Mesenchymal stem cell (in vitro differentiated cells and primary cell): ENCODE results near the gene ABHD17B.

Source experiments
- DNase-seq: peaks from one replicate; pipeline ENCODE4 v3.0.0-alpha.2; 2013
- H2AFZ ChIP-seq: one replicate; pipeline ENCODE4 v1.6.1; 2013; ENCODE audit warnings: low read depth, mild to moderate bottlenecking, control low read depth, inconsistent platforms, low read length, moderate library complexity
- H2AK5ac ChIP-seq: 2 replicates; pipeline ENCODE4 v1.6.1; 2013; ENCODE audit warnings: low read length, moderate library complexity, mild to moderate bottlenecking, inconsistent platforms; ENCODE audit not compliant: severe bottlenecking
- H2BK120ac ChIP-seq: one replicate; pipeline ENCODE4 v1.6.1; 2013; ENCODE audit warnings: low read depth, mild to moderate bottlenecking, inconsistent platforms, low read length, moderate library complexity
- H2BK12ac ChIP-seq, 2 experiments: one replicate each; pipeline ENCODE4 v1.6.1; 2013; ENCODE audit warnings: inconsistent platforms in 2 of 2, low read length in 2 of 2, mild to moderate bottlenecking in 2 of 2, moderate library complexity in 2 of 2, control low read depth in 1 of 2
- H2BK15ac ChIP-seq: one replicate; pipeline ENCODE4 v1.6.1; 2013; ENCODE audit warnings: mild to moderate bottlenecking, low read depth, inconsistent platforms; ENCODE audit not compliant: poor library complexity, severe bottlenecking
- H2BK5ac ChIP-seq: 2 replicates; pipeline ENCODE4 v1.6.1; 2013; ENCODE audit warnings: low read depth, mild to moderate bottlenecking, low read length, control low read depth, inconsistent platforms; ENCODE audit not compliant: poor library complexity, severe bottlenecking
- H3K14ac ChIP-seq, 2 experiments: one replicate each; pipeline ENCODE4 v1.6.1; 2013; ENCODE audit warnings: inconsistent platforms in 2 of 2, low read length in 2 of 2, control low read depth in 1 of 2, mild to moderate bottlenecking in 1 of 2, moderate library complexity in 1 of 2
- H3K18ac ChIP-seq, 2 experiments: one replicate each; pipeline ENCODE4 v1.6.1; 2013; ENCODE audit warnings: inconsistent platforms in 2 of 2, low read length in 2 of 2, control low read depth in 1 of 2, low read depth in 1 of 2, mild to moderate bottlenecking in 1 of 2
- H3K23ac ChIP-seq, 2 experiments: one replicate each; pipeline ENCODE4 v1.6.1; 2013; ENCODE audit warnings: inconsistent platforms in 2 of 2, low read length in 2 of 2, mild to moderate bottlenecking in 2 of 2, moderate library complexity in 2 of 2, control low read depth in 1 of 2
- H3K27ac ChIP-seq: 2 replicates; pipeline ENCODE4 v1.5.1; 2013; ENCODE audit warnings: mild to moderate bottlenecking, moderate library complexity, low read length, control low read depth, inconsistent platforms; ENCODE audit not compliant: poor library complexity, severe bottlenecking
- H3K27me3 ChIP-seq, 2 experiments: 2 replicates each; pipeline versions ENCODE4 v1.6.1 to v1.7.0; 2013; ENCODE audit warnings: low read length in 2 of 2, mild to moderate bottlenecking in 2 of 2, moderate library complexity in 2 of 2, control low read depth in 1 of 2, inconsistent platforms in 1 of 2; ENCODE audit not compliant: control insufficient read depth in 1 of 2, insufficient read depth in 1 of 2
- H3K36me3 ChIP-seq, 2 experiments: 2 replicates each; pipeline versions ENCODE4 v1.6.1 to v1.7.0; 2013; ENCODE audit warnings: low read length in 2 of 2, control low read depth in 1 of 2, inconsistent platforms in 1 of 2, low read depth in 1 of 2, mild to moderate bottlenecking in 1 of 2; ENCODE audit not compliant: insufficient read depth in 2 of 2, control insufficient read depth in 1 of 2
- H3K4ac ChIP-seq, 2 experiments: one replicate each; pipeline ENCODE4 v1.6.1; 2013; ENCODE audit warnings: inconsistent platforms in 2 of 2, low read length in 2 of 2, mild to moderate bottlenecking in 2 of 2, moderate library complexity in 2 of 2, control low read depth in 1 of 2, low read depth in 1 of 2
- H3K4me1 ChIP-seq: 2 replicates; pipeline ENCODE4 v1.6.1; 2013; ENCODE audit warnings: low read depth, low read length, control low read depth; ENCODE audit not compliant: control insufficient read depth, insufficient read depth
- H3K4me2 ChIP-seq: 2 replicates; pipeline ENCODE4 v1.6.1; 2013; ENCODE audit warnings: low read length, mild to moderate bottlenecking, inconsistent platforms; ENCODE audit not compliant: poor library complexity, severe bottlenecking
- H3K4me3 ChIP-seq, 2 experiments: 2 replicates each; pipeline versions ENCODE4 v1.5.1 to v1.7.0; 2013; ENCODE audit warnings: low read length in 2 of 2, mild to moderate bottlenecking in 2 of 2, control low read depth in 1 of 2, low read depth in 1 of 2; ENCODE audit not compliant: insufficient read depth in 1 of 2
- H3K79me1 ChIP-seq: replicated peaks from 2 replicates; pipeline ENCODE4 v1.6.1; 2013; ENCODE audit warnings: mild to moderate bottlenecking, control low read depth, low read length, inconsistent platforms; ENCODE audit not compliant: poor library complexity, severe bottlenecking
- H3K9ac ChIP-seq: 2 replicates; pipeline ENCODE4 v1.7.0; 2013; ENCODE audit warnings: mild to moderate bottlenecking, low read length, moderate library complexity
- H3K9me3 ChIP-seq: 2 replicates; pipeline ENCODE4 v1.7.0; 2013; ENCODE audit warnings: mild to moderate bottlenecking, low read length; ENCODE audit not compliant: control insufficient read depth
- H4K8ac ChIP-seq: one replicate; pipeline ENCODE4 v1.6.1; 2013; ENCODE audit warnings: inconsistent platforms, mild to moderate bottlenecking, low read length, moderate library complexity
- H4K91ac ChIP-seq: one replicate; pipeline ENCODE4 v1.6.1; 2013; ENCODE audit warnings: mild to moderate bottlenecking, low read length, inconsistent platforms
- WGBS: methylation state at CpG from one replicate; pipeline ENCODE4 v1.1.7; 2013; ENCODE audit warnings: mixed read lengths; 5-methylcytosine and 5-hydroxymethylcytosine counted together

ABHD17B gene

DNA sequence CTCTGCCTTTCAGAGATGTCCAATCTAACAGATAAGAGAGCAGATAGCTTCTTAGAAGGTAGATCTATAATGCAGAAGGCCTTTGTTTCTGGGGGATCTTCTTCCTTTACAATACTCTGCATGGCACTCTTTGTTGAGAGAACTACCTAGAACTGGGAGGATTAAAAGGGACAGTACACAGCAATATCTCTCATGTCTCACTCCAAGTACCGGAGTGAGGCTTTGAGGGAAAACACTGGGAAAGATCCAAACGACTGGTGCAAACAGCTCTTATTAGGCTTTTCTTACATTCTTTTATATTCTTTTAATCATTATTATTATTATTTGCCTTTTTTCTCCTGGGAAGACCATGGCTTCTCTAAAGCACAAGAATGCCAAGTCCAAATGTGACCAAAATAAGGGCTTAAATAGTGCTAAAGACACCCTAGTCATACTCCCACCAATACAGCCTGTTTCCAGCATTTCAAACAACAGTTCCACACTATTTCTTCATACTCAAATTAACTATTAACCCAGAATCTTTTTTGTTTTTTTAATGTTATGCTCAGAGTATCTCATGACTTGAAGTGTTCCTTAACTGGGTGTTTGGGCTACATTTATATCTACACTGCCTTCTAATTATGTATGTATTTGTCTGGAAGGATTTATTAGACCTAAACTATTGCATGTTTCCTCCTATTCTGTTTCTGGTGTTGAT is 52.7 kb downstream of the ABHD17B start:
- peaks cover 3% of the 10 kb centered on the region for H3K79me1 ChIP-seq
- no peak overlapping the region for H2AK5ac ChIP-seq
- no peaks in the 10 kb centered on the region for H3K27me3 ChIP-seq
- no peak overlapping the region for H2BK120ac ChIP-seq
- no peak overlapping the region for H3K18ac ChIP-seq
- no peak for DNase-seq
- H3K9ac ChIP-seq = no peak overlapping the region
- H3K4me1 ChIP-seq = no peaks in the 10 kb centered on the region
- no peak overlapping the region for H3K14ac ChIP-seq
- H3K9me3 ChIP-seq = peaks cover 45% of the 10 kb centered on the region
- H3K23ac ChIP-seq = no peak overlapping the region
- H3K4me3 ChIP-seq = peak overlapping the region in 1 of 2 experiments; percentile 18
- H2AFZ ChIP-seq = no peak overlapping the region
- H3K4me2 ChIP-seq = no peak overlapping the region
- no peak overlapping the region for H2BK12ac ChIP-seq
- 75% methylated on average over 1 of the region's 2 CpGs for WGBS
- no peak overlapping the region for H3K4ac ChIP-seq
- H3K27ac ChIP-seq = no peak overlapping the region
- no peak overlapping the region for H4K8ac ChIP-seq
- no peak overlapping the region for H2BK5ac ChIP-seq
- H4K91ac ChIP-seq = no peak overlapping the region
- no peak overlapping the region for H2BK15ac ChIP-seq
- H3K36me3 ChIP-seq = peaks cover 0 to 19% of the 10 kb centered on the region in 2 experiments

DNA sequence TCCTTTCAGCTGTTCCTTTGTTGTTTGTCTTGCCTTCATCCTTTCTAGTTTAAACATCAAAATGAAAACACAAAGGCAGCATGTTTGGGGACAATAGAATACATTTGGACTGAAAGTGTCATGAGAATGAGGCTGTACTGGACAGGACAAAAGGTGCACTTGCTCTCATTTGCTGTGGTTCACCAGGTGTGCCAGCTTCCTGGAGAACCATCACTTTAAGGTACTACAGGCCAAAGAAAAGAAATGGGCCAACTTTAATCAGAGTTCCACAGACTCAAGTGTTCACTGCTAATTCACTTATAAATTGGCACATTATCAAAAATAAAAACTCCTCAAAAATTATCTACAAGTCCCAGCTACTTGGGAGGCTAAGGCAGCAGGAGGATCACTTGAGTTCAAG is 53.8 kb downstream of the ABHD17B start:
- no peak overlapping the region for H2AK5ac ChIP-seq
- H3K14ac ChIP-seq = no peak overlapping the region

DNA sequence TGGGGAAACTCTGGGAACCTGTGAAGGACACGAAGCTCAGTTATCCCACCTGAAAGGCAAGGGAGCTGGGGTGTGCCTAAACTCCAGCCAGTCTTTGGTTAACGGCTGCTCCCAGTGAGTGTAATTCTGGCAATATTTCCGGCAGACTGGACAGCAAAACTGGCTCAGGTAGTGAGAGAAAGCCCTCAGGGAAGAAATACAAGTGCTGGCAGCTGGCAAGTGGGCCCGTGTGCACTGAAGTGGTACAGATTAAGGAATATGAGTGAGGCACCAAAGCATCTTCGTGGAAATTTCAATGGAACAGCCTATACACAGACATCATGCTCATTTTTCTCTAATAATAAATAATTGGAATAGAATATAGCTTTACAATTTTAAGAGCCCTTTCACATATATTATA is 56.2 kb downstream of the ABHD17B start:
- H2BK15ac ChIP-seq = no peak overlapping the region
- peaks cover 21% of the 10 kb centered on the region for H3K9me3 ChIP-seq
- H4K91ac ChIP-seq = no peak overlapping the region
- H4K8ac ChIP-seq = no peak overlapping the region
- no peaks in the 10 kb centered on the region for H3K27me3 ChIP-seq
- no peak for DNase-seq
- no peak overlapping the region for H2BK5ac ChIP-seq
- H2AK5ac ChIP-seq = no peak overlapping the region
- 96% methylated on average over 3 of the region's 5 CpGs for WGBS
- peaks cover 0 to 3% of the 10 kb centered on the region in 2 experiments for H3K36me3 ChIP-seq
- H2BK12ac ChIP-seq = no peak overlapping the region
- H2AFZ ChIP-seq = no peak overlapping the region
- no peak overlapping the region for H3K23ac ChIP-seq
- no peak overlapping the region for H2BK120ac ChIP-seq
- H3K4me1 ChIP-seq = no peaks in the 10 kb centered on the region
- no peak overlapping the region for H3K4me2 ChIP-seq
- H3K18ac ChIP-seq = no peak overlapping the region
- H3K14ac ChIP-seq = no peak overlapping the region
- no peak overlapping the region for H3K9ac ChIP-seq
- H3K79me1 ChIP-seq = peaks cover 3% of the 10 kb centered on the region
- no peak overlapping the region for H3K4ac ChIP-seq
- H3K4me3 ChIP-seq = no peak overlapping the region
- H3K27ac ChIP-seq = no peak overlapping the region

More for the DNA sequence above, 53.8 kb downstream of the ABHD17B start:
- Histone ChIP-seq H3K4me2 (no peak overlapping the region), H3K27ac (no peak overlapping the region), H3K9me3 (peaks cover 44% of the 10 kb centered on the region), H3K27me3 (no peaks in the 10 kb centered on the region), H4K91ac (no peak overlapping the region), H2BK15ac (no peak overlapping the region), H2BK5ac (no peak overlapping the region), H2BK120ac (no peak overlapping the region), H3K4me1 (no peaks in the 10 kb centered on the region), H3K4me3 (no peak overlapping the region), H3K9ac (no peak overlapping the region), H4K8ac (no peak overlapping the region), H2BK12ac (no peak overlapping the region), H3K79me1 (peaks cover 3% of the 10 kb centered on the region), H3K4ac (no peak overlapping the region), H3K18ac (no peak overlapping the region), H2AFZ (no peak overlapping the region), H3K23ac (no peak overlapping the region), H3K36me3 (peaks cover 0 to 16% of the 10 kb centered on the region in 2 experiments)
- no peak for DNase-seq

DNA sequence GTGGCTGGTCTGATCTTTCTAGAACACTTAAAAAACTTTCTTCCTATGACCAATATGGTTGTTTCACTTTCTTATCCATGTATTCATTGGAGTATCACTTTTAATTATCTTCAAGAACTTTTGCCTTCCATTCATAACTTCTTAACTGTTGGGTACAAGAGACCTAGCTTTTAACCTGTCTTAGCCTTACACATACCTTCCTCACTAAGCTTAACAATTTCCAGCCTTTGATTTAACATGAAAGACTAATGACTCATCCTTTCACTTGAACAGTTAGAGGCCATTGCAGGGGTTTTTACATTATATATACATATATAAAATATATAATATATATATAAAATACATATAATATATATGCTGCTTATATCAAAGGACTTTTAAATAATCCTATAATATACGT is 57.9 kb downstream of the ABHD17B start:
- Histone ChIP-seq H4K8ac (no peak overlapping the region), H3K4me2 (no peak overlapping the region), H2BK5ac (no peak overlapping the region), H3K4ac (no peak overlapping the region), H3K23ac (no peak overlapping the region), H3K18ac (no peak overlapping the region), H3K9ac (no peak overlapping the region), H3K27ac (no peak overlapping the region), H4K91ac (no peak overlapping the region), H2AFZ (no peak overlapping the region), H3K9me3 (peaks cover 3% of the 10 kb centered on the region), H2BK12ac (no peak overlapping the region), H2BK120ac (no peak overlapping the region), H3K27me3 (no peaks in the 10 kb centered on the region), H3K4me3 (no peak overlapping the region), H3K4me1 (no peaks in the 10 kb centered on the region), H3K36me3 (no peaks in the 10 kb centered on the region), H2AK5ac (no peak overlapping the region), H3K79me1 (peaks cover 3% of the 10 kb centered on the region), H2BK15ac (no peak overlapping the region), H3K14ac (no peak overlapping the region)
- DNase-seq = no peak
- no CpG with 5 or more reads among the region's 1 CpG for WGBS
